HCT116 (cell line): ENCODE data around the gene BAIAP2.

ENCODE experiments used
- EZH2phosphoT487 ChIP-seq: fragments of 200-600 bp; IDR thresholded peaks from 2 replicates; pipeline ENCODE4 v1.6.1; 2018; ENCODE audit warnings: antibody characterized with exemption, borderline replicate concordance
- POLR2A ChIP-seq: IDR thresholded peaks from 2 replicates; pipeline ENCODE4 v1.7.0; 2011; ENCODE audit warnings: borderline replicate concordance; ENCODE audit not compliant: insufficient read depth, insufficient read length; ENCODE audit errors: extremely low read depth
- POLR2AphosphoS5 ChIP-seq: IDR thresholded peaks from 2 replicates; pipeline ENCODE4 v1.6.1; 2011; ENCODE audit warnings: mild to moderate bottlenecking, low read depth, low read length, moderate library complexity
- RAD21 ChIP-seq: IDR thresholded peaks from 2 replicates; pipeline ENCODE4 v1.6.1; 2012; ENCODE audit warnings: low read depth, mild to moderate bottlenecking
- SIN3A ChIP-seq: IDR thresholded peaks from 2 replicates; pipeline ENCODE4 v1.6.1; 2012; ENCODE audit warnings: low read depth
- ZNF274 ChIP-seq: fragments of 200-500 bp; sonication (Bioruptor generic); IDR thresholded peaks from 2 replicates; pipeline ENCODE4 v1.6.1; 2014; ENCODE audit warnings: mild to moderate bottlenecking, low read depth, low read length, inconsistent platforms
- TF ChIP-seq, protein P1 (sequence below), 3 experiments: fragments of 200-600 bp in 1 of 3; sonication (generic) in 1 of 3; IDR thresholded peaks in 2 of 3; conservative IDR thresholded peaks in 1 of 3; 2 replicates each; pipeline ENCODE4 v1.5.1; 2012 to 2017; ENCODE audit warnings: low read depth in 2 of 3, low read length in 2 of 3, antibody characterized with exemption in 1 of 3, borderline replicate concordance in 1 of 3, control low read depth in 1 of 3, mild to moderate bottlenecking in 1 of 3, mixed read lengths in 1 of 3, mixed run types in 1 of 3, moderate library complexity in 1 of 3; ENCODE audit not compliant: insufficient read depth in 1 of 3
- TF ChIP-seq, protein P2 (sequence below): IDR thresholded peaks from 2 replicates; pipeline ENCODE4 v1.6.1; 2012

DNA sequence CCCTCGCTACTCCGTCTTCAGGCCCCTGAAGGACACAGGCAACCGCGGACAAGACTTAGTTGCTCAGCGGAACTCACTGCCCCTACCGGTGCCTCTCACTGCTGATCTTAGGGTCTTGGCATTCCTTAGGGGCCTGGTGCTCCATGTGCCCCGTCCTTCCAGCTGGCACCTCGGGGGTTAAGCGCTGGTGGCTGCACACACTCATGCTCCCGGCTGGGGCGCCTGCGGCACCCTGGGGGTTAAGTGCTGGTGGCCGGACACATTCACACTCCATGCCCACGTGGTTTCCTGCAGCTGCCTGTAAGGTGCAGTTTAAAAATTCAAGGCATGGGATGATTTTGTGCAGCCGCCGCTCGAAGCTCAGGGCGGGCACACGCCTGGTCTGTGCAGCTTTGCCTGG lies 45.1 kb downstream of the BAIAP2 start:
- TF ChIP-seq, protein P1, sequence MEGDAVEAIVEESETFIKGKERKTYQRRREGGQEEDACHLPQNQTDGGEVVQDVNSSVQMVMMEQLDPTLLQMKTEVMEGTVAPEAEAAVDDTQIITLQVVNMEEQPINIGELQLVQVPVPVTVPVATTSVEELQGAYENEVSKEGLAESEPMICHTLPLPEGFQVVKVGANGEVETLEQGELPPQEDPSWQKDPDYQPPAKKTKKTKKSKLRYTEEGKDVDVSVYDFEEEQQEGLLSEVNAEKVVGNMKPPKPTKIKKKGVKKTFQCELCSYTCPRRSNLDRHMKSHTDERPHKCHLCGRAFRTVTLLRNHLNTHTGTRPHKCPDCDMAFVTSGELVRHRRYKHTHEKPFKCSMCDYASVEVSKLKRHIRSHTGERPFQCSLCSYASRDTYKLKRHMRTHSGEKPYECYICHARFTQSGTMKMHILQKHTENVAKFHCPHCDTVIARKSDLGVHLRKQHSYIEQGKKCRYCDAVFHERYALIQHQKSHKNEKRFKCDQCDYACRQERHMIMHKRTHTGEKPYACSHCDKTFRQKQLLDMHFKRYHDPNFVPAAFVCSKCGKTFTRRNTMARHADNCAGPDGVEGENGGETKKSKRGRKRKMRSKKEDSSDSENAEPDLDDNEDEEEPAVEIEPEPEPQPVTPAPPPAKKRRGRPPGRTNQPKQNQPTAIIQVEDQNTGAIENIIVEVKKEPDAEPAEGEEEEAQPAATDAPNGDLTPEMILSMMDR (IDR thresholded peaks at IDR 0.05 in 2 of 3, conservative IDR thresholded peaks at IDR 0.05 in 1 of 3; ENCODE audit: borderline replicate concordance in 1 of 3, insufficient read depth in 1 of 3, low read depth in 2 of 3, low read length in 2 of 3), result no peak
- TF ChIP-seq POLR2AphosphoS5 (no peak), POLR2A (no peak), SIN3A (no peak), RAD21 (no peak), ZNF274 (no peak), EZH2phosphoT487 (no peak)
- TF ChIP-seq, protein P2, sequence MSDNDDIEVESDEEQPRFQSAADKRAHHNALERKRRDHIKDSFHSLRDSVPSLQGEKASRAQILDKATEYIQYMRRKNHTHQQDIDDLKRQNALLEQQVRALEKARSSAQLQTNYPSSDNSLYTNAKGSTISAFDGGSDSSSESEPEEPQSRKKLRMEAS, result no peak
